ENCODE results near the gene TRAPPC11. TPM values are rescaled to one million over a fixed set of nuclear protein-coding genes. Genes with fewer than 3 reads are reported as not detected.

TRAPPC11 gene
- total RNA-seq (34.3 TPM), polyA plus RNA-seq (ENCODE audit: insufficient read depth in 1 of 8, insufficient read length in 8 of 8, low replicate concordance in 1 of 8) (10 to 100 TPM; 19.9 to 29.3 (median 22.4) TPM)
- long read RNA-seq, donor 1, result 0 reads
- long read RNA-seq, donor 2, result 0 reads
- long read RNA-seq, donor 3, full-length matches to known transcripts, result 1 of 1 reads
- long read RNA-seq, donor 3, partial matches to known transcripts, result 0 of 1 reads
- long read RNA-seq, donor 3, other reads (novel, unspliced or antisense), result 0 of 1 reads
- long read RNA-seq, donor 4, full-length matches to known transcripts, result 3 of 3 reads
- long read RNA-seq, donor 4, partial matches to known transcripts, result 0 of 3 reads
- long read RNA-seq, donor 4, other reads (novel, unspliced or antisense), result 0 of 3 reads
- long read RNA-seq, donor 5, full-length matches to known transcripts, result 4 of 19 reads
- long read RNA-seq, donor 5, partial matches to known transcripts, result 15 of 19 reads
- long read RNA-seq, donor 5, other reads (novel, unspliced or antisense), result 0 of 19 reads
- long read RNA-seq, donor 6, full-length matches to known transcripts, result 3 of 32 reads
- long read RNA-seq, donor 6, partial matches to known transcripts, result 29 of 32 reads
- long read RNA-seq, donor 6, other reads (novel, unspliced or antisense), result 0 of 32 reads
- long read RNA-seq, donor 7, full-length matches to known transcripts, result 2 of 2 reads
- long read RNA-seq, donor 7, partial matches to known transcripts, result 0 of 2 reads
- long read RNA-seq, donor 7, other reads (novel, unspliced or antisense), result 0 of 2 reads
- long read RNA-seq, donor 8, result 0 reads
- long read RNA-seq, donor 9, full-length matches to known transcripts, result 4 of 13 reads
- long read RNA-seq, donor 9, partial matches to known transcripts, result 9 of 13 reads
- long read RNA-seq, donor 9, other reads (novel, unspliced or antisense), result 0 of 13 reads
- long read RNA-seq, donor 10, full-length matches to known transcripts, result 4 of 12 reads
- long read RNA-seq, donor 10, partial matches to known transcripts, result 8 of 12 reads
- long read RNA-seq, donor 10, other reads (novel, unspliced or antisense), result 0 of 12 reads
- long read RNA-seq, donor 11, full-length matches to known transcripts, result 5 of 5 reads
- long read RNA-seq, donor 11, partial matches to known transcripts, result 0 of 5 reads
- long read RNA-seq, donor 11, other reads (novel, unspliced or antisense), result 0 of 5 reads

DNA sequence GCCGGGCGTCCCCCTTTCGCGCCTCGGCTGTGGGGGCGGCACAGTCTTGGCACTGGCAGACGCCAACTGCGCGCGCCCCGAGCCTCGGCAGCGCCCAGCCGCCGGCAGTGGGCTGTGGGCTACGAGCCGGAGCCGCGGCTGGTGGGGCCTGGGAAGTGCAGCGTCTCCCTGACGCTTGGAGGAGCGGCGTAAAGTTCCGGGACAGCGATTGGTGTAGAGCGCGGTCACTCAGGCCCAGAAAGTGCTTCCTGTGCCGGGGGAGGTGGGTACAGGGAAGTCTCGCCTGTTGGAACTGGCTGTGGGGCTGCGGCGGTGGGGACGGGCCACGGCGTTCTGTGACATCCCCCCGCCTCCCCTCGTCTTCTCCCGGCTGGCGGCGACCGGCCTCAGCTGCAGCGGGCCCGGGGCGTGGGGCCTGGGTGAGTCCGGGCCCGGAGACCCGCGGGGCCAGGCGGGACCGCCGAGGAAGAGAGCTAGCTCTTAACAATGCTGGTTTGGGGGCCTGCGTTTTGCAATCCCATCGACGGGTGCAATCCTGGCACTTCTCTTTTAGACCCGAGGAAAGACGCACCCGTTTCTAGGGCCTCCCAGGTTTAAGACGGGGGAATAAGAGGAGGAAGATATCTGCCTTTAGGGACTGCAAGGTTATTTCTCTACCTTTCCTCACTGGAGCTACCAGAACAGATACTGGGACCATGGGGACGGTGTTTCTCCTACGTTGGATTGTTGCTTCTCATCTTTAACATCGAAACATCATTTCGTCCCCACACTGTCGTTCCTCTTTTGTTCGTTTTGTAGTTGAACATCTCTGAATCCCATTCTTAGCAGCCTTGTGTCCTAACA lies at the start of gene TRAPPC11, which contains the start of gene RWDD4:
Gene TRAPPC11, plus strand, starts transcription at position 265 of the 843 bp plus-strand sequence. CDS start 4,575 bp downstream, outside the sequence.
Gene RWDD4, minus strand, starts transcription at position 157 of the 843 bp plus-strand sequence. CDS start 233 bp downstream, outside the sequence.
- DNase-seq, result peak; percentile 100
- Histone ChIP-seq H3K9me3 (replicated peaks; ENCODE audit: control insufficient read depth, low read depth, low read length) (no peaks in the 10 kb centered on the region), H3K4me3 (ENCODE audit: low read length) (peak within 1 kb of the TSS; percentile 87), H3K27ac (ENCODE audit: low read length) (peak within 1 kb of the TSS; percentile 96), H3K27me3 (ENCODE audit: control insufficient read depth, insufficient read depth, low read length) (no peaks in the 10 kb centered on the region), H3K4me1 (ENCODE audit: control insufficient read depth, insufficient read depth, low read length) (peaks cover 7% of the 10 kb centered on the region), H3K36me3 (ENCODE audit: control insufficient read depth, insufficient read depth, low read length) (peaks cover 9% of the 10 kb centered on the region)
- under 1% methylated on average over 32 of the region's 63 CpGs for WGBS (ENCODE audit: insufficient coverage)

DNA sequence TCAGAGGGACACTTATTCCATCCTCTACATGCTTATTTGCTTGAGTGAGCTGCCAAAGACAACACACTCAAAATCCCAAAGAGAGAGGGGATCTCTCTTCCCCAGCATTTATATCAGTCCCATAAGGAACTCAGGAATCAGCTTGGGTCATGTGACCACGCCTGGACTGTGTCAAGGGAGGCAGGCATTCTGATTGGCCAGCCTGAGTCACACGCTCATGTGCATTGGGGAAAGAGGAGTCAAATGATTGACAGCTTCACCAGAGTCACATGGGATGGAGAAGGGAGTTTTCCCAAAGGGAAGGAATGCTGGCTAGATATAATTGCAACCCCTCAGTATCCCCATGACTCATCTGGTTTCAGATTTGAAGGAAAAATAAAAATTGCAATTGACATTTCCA lies 49.1 kb upstream of the TRAPPC11 start:
- Histone ChIP-seq H3K27me3 (ENCODE audit: control insufficient read depth, insufficient read depth, low read length) (no peaks in the 10 kb centered on the region), H3K27ac (ENCODE audit: low read length) (no peak overlapping the region), H3K9me3 (replicated peaks; ENCODE audit: control insufficient read depth, low read depth, low read length) (no peaks in the 10 kb centered on the region), H3K4me3 (ENCODE audit: low read length) (no peak overlapping the region), H3K36me3 (ENCODE audit: control insufficient read depth, insufficient read depth, low read length) (no peaks in the 10 kb centered on the region), H3K4me1 (ENCODE audit: control insufficient read depth, insufficient read depth, low read length) (no peaks in the 10 kb centered on the region)
- WGBS (ENCODE audit: insufficient coverage), result no CpG with 5 or more reads among the region's 2 CpGs
- no peak for DNase-seq

DNA sequence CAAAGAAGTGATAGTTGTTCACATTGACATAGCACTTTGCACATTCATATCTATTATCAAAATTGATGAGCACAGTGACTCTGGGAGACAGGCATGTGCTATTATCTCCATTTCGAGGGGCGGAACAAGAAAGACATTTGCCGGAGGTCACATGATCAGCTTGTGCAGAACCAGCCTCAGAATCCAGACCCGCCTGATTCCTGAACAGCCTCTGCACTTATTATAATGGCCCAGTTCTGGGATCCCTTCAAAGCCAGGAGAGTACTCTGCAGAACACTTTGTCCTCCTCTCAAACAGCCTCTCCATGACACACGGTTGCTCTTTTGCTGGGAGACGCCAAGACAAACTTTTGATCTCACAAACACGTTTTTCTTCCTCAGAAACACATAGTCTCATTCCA lies 48.5 kb upstream of the TRAPPC11 start:
- Histone ChIP-seq H3K4me3 (ENCODE audit: low read length) (no peak overlapping the region), H3K27me3 (ENCODE audit: control insufficient read depth, insufficient read depth, low read length) (no peaks in the 10 kb centered on the region), H3K36me3 (ENCODE audit: control insufficient read depth, insufficient read depth, low read length) (no peaks in the 10 kb centered on the region), H3K9me3 (replicated peaks; ENCODE audit: control insufficient read depth, low read depth, low read length) (no peaks in the 10 kb centered on the region), H3K27ac (ENCODE audit: low read length) (no peak overlapping the region), H3K4me1 (ENCODE audit: control insufficient read depth, insufficient read depth, low read length) (no peaks in the 10 kb centered on the region)
- WGBS (ENCODE audit: insufficient coverage), result 88% methylated on average over 4 of the region's 7 CpGs
- no peak for DNase-seq

DNA sequence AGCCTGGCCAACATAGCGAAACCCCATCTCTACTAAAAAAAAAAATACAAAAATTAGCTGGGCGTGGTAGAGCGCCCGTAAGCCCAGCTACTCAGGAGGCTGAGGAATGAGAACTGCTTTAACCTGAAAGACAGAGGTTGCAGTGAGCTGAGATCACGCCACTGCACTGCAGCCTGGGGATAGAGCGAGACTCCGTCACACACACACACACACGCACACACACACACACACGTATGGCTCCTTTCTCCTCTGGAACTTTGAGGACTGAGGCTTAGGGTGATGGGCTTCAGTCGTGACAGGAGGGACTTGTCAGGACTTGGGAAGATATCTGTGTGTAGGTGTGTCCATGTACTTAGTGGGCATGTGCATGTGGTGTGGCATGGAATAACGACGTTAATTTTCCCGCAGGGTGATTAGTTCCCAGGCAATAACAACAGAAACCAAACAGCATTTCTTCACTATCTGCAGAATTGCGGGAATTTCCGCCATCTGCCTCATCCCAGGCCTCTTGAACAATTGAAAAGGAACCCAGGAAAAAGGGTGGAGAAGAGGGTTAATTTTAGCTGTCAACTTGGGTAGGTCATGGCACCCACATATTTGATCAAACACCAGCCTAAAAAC lies 47.8 kb upstream of the TRAPPC11 start:
- H3K36me3 ChIP-seq (ENCODE audit: control insufficient read depth, insufficient read depth, low read length), result no peaks in the 10 kb centered on the region
- H3K27me3 ChIP-seq (ENCODE audit: control insufficient read depth, insufficient read depth, low read length), result no peaks in the 10 kb centered on the region
- no peak overlapping the region for H3K4me3 ChIP-seq (ENCODE audit: low read length)
- H3K27ac ChIP-seq (ENCODE audit: low read length), result no peak overlapping the region
- H3K4me1 ChIP-seq (ENCODE audit: control insufficient read depth, insufficient read depth, low read length), result no peaks in the 10 kb centered on the region
- H3K9me3 ChIP-seq (replicated peaks; ENCODE audit: control insufficient read depth, low read depth, low read length), result no peaks in the 10 kb centered on the region
- no CpG with 5 or more reads among the region's 15 CpGs for WGBS (ENCODE audit: insufficient coverage)
- DNase-seq, result no peak

- no peaks in the 10 kb centered on the region for H3K4me1 ChIP-seq (ENCODE audit: control insufficient read depth, insufficient read depth, low read length)
- 84% methylated on average over 14 of the region's 20 CpGs for WGBS (ENCODE audit: insufficient coverage)
- no peaks in the 10 kb centered on the region for H3K36me3 ChIP-seq (ENCODE audit: control insufficient read depth, insufficient read depth, low read length)
- H3K4me3 ChIP-seq (ENCODE audit: low read length), result no peak overlapping the region
- no peak for DNase-seq
- no peaks in the 10 kb centered on the region for H3K27me3 ChIP-seq (ENCODE audit: control insufficient read depth, insufficient read depth, low read length)
- H3K27ac ChIP-seq (ENCODE audit: low read length), result no peak overlapping the region
- H3K9me3 ChIP-seq (replicated peaks; ENCODE audit: control insufficient read depth, low read depth, low read length), result no peaks in the 10 kb centered on the region
Measured at GRCh38 chr4:183612329-183613250, 46.5 kb upstream of the TRAPPC11 start.

- no peaks in the 10 kb centered on the region for H3K27me3 ChIP-seq (ENCODE audit: control insufficient read depth, insufficient read depth, low read length)
- H3K4me3 ChIP-seq (ENCODE audit: low read length), result no peak overlapping the region
- H3K36me3 ChIP-seq (ENCODE audit: control insufficient read depth, insufficient read depth, low read length), result no peaks in the 10 kb centered on the region
- DNase-seq, result no peak
- H3K9me3 ChIP-seq (replicated peaks; ENCODE audit: control insufficient read depth, low read depth, low read length), result no peaks in the 10 kb centered on the region
- 93% methylated on average over 2 of the region's 2 CpGs for WGBS (ENCODE audit: insufficient coverage)
- H3K27ac ChIP-seq (ENCODE audit: low read length), result no peak overlapping the region
- peaks cover 7% of the 10 kb centered on the region for H3K4me1 ChIP-seq (ENCODE audit: control insufficient read depth, insufficient read depth, low read length)
Measured at GRCh38 chr4:183617075-183617474, 42.0 kb upstream of the TRAPPC11 start.

DNA sequence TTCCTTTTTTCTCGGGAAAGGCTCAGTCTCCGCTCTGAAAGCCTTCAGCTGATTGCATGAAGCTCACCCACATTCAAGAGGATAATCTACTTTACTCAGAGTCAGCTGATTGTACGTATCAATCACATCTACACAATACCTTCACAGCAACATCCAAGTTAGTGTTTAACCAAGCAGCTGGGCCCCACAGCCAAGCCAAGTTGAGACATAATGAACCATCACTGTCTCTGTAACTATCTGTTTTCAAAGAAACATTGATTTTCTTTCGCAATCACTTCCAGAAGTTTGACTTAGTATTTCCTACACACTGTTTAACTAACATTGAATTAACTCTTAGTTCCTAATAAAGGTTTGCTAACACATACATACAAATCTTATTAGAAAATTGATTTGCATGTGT lies 40.4 kb upstream of the TRAPPC11 start:
- H3K4me1 ChIP-seq (ENCODE audit: control insufficient read depth, insufficient read depth, low read length), result peaks cover 7% of the 10 kb centered on the region
- no peak overlapping the region for H3K4me3 ChIP-seq (ENCODE audit: low read length)
- WGBS (ENCODE audit: insufficient coverage), result 29% methylated on average over 3 of the region's 4 CpGs
- peak; percentile 18 for DNase-seq
- H3K27ac ChIP-seq (ENCODE audit: low read length), result peak overlapping the region; percentile 84
- no peaks in the 10 kb centered on the region for H3K27me3 ChIP-seq (ENCODE audit: control insufficient read depth, insufficient read depth, low read length)
- H3K36me3 ChIP-seq (ENCODE audit: control insufficient read depth, insufficient read depth, low read length), result no peaks in the 10 kb centered on the region
- no peaks in the 10 kb centered on the region for H3K9me3 ChIP-seq (replicated peaks; ENCODE audit: control insufficient read depth, low read depth, low read length)

DNA sequence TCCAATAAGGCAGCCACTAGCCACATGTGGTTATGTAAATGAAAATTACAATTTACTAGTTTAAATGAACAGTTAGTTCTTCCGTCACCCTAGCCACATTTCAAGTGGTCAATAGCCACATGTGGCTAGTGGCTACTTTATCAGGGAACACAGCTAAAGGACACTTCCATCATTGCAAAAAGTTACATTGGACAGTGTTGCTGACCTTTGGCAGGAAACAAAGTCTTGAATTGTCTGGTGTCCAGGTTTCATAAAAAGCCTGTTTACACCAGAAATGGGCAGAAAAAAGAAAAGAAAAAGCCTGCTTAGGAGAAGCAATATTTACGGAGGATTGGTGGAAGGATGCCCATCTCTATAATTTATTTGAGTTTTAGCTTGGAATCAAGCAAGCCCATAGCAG lies 38.7 kb upstream of the TRAPPC11 start:
- H3K4me1 ChIP-seq (ENCODE audit: control insufficient read depth, insufficient read depth, low read length), result peaks cover 7% of the 10 kb centered on the region
- no peaks in the 10 kb centered on the region for H3K9me3 ChIP-seq (replicated peaks; ENCODE audit: control insufficient read depth, low read depth, low read length)
- no peak overlapping the region for H3K27ac ChIP-seq (ENCODE audit: low read length)
- WGBS (ENCODE audit: insufficient coverage), result no CpG with 5 or more reads among the region's 2 CpGs
- H3K27me3 ChIP-seq (ENCODE audit: control insufficient read depth, insufficient read depth, low read length), result no peaks in the 10 kb centered on the region
- peak; percentile 12 for DNase-seq
- no peak overlapping the region for H3K4me3 ChIP-seq (ENCODE audit: low read length)
- H3K36me3 ChIP-seq (ENCODE audit: control insufficient read depth, insufficient read depth, low read length), result no peaks in the 10 kb centered on the region

Measured in muscle of leg (tissue), 16 donors.